Measurements from ENCODE around the gene PLEKHG7. TPM values are rescaled to one million over a fixed set of nuclear protein-coding genes. Genes with fewer than 3 reads are reported as not detected.
"Not testable (repeated sequence)": the region's sequence is repeated elsewhere in the genome, so short reads cannot be mapped to it uniquely, and the experiment has no call there.

The PLEKHG7 gene
- total RNA-seq (2014; rRNA removed): not detected in 2 replicates
- Bru-seq, nascent RNA: percentile 1 among the genes with signal in this experiment
- percentile 2 among the genes with signal in this experiment for BruChase-seq, experiment 1, labeled RNA remaining after a 6-hour chase
- BruChase-seq, experiment 2, labeled RNA remaining after a 2-hour chase: percentile 1 among the genes with signal in this experiment
- long read RNA-seq, partial matches to known transcripts: 0 of 6 reads
- long read RNA-seq, other reads (novel, unspliced or antisense): 6 of 6 reads

GRCh38 chr12:92702754-92703679 lies at the start of gene PLEKHG7:
Gene PLEKHG7, plus strand, starts transcription at chr12:92702989. Its CDS starts 3,643 bp downstream, at chr12:92706632.
- ATAC-seq (no peak), DNase-seq (no peak)
- TF ChIP-seq CTCF (conservative IDR thresholded peaks at IDR 0.05; ENCODE audit: low read depth, low read length) (no peak), EZH2phosphoT487 (IDR thresholded peaks at IDR 0.05; ENCODE audit: borderline replicate concordance, low read length) (no peak), EZH2 (IDR thresholded peaks at IDR 0.05; ENCODE audit: low read length, unreplicated experiment) (no peak)
- Histone ChIP-seq H3K36me3 (ENCODE audit: low read depth, low read length) (no peaks in the 10 kb centered on the region), H3F3A (ENCODE audit: low read length, unreplicated experiment) (no peaks in the 10 kb centered on the region), H3K9me3 (ENCODE audit: low read length) (no peaks in the 10 kb centered on the region), H3K27ac (ENCODE audit: low read length) (no peak within 1 kb of the TSS), H3K9me2 (replicated peaks; ENCODE audit: low read length) (no peaks in the 10 kb centered on the region), H2AFZ (ENCODE audit: low read length) (peak within 1 kb of the TSS; percentile 36; the same call in 1 of the 2 replicates), H3K4me2 (ENCODE audit: low read length) (peak within 1 kb of the TSS; percentile 65), H3K4me3 (ENCODE audit: low read length) (peak within 1 kb of the TSS; percentile 20; the same call in 1 of the 2 replicates), H3K27me3 (ENCODE audit: low read length) (no peaks in the 10 kb centered on the region), H3K4me1 (ENCODE audit: insufficient read depth, low read length) (no peaks in the 10 kb centered on the region), H3K79me2 (ENCODE audit: low read length) (no peaks in the 10 kb centered on the region), H4K20me1 (ENCODE audit: low read length) (no peaks in the 10 kb centered on the region), H3K9ac (ENCODE audit: low read length) (no peak within 1 kb of the TSS)
- CTCF ChIA-PET: no interaction called here
- intact Hi-C loops (cut with micrococcal nuclease): no loop called here
- BruUV-seq (replicated peaks): no TSS peak
- POLR2A ChIA-PET (ENCODE audit: unreplicated experiment): no interaction called here

GRCh38 chr12:92654256-92654655 lies 48.5 kb upstream of the PLEKHG7 start:
- H3K4me2 ChIP-seq (ENCODE audit: low read length); H3K27ac ChIP-seq (ENCODE audit: low read length); H3K4me3 ChIP-seq (ENCODE audit: low read length); H4K20me1 ChIP-seq (ENCODE audit: low read length); H3K9me3 ChIP-seq (ENCODE audit: low read length); H3F3A ChIP-seq (ENCODE audit: low read length, unreplicated experiment); CTCF ChIA-PET; H3K36me3 ChIP-seq (ENCODE audit: low read depth, low read length); DNase-seq; intact Hi-C loops (cut with micrococcal nuclease); H3K9ac ChIP-seq (ENCODE audit: low read length); ATAC-seq; H3K27me3 ChIP-seq (ENCODE audit: low read length); H3K4me1 ChIP-seq (ENCODE audit: insufficient read depth, low read length); H2AFZ ChIP-seq (ENCODE audit: low read length); POLR2A ChIA-PET (ENCODE audit: unreplicated experiment); BruUV-seq (replicated peaks); H3K9me2 ChIP-seq (replicated peaks; ENCODE audit: low read length); H3K79me2 ChIP-seq (ENCODE audit: low read length): not testable (repeated sequence)

- ChIA-PET CTCF (no interaction called here), POLR2A (ENCODE audit: unreplicated experiment) (no interaction called here)
- no peak for ATAC-seq
- TF ChIP-seq EZH2 (IDR thresholded peaks at IDR 0.05; ENCODE audit: low read length, unreplicated experiment) (no peak), EZH2phosphoT487 (IDR thresholded peaks at IDR 0.05; ENCODE audit: borderline replicate concordance, low read length) (no peak), CTCF (conservative IDR thresholded peaks at IDR 0.05; ENCODE audit: low read depth, low read length) (no peak)
- intact Hi-C loops (cut with micrococcal nuclease): no loop called here
- BruUV-seq (replicated peaks): no TSS peak
- H3K9me3 ChIP-seq (ENCODE audit: low read length): no peaks in the 10 kb centered on the region
- no peak overlapping the region for H3K27ac ChIP-seq (ENCODE audit: low read length)
- no peaks in the 10 kb centered on the region for H3K4me1 ChIP-seq (ENCODE audit: insufficient read depth, low read length)
- H3K4me2 ChIP-seq (ENCODE audit: low read length): no peak overlapping the region
- no peaks in the 10 kb centered on the region for H3F3A ChIP-seq (ENCODE audit: low read length, unreplicated experiment)
- no peaks in the 10 kb centered on the region for H3K79me2 ChIP-seq (ENCODE audit: low read length)
- no peaks in the 10 kb centered on the region for H3K27me3 ChIP-seq (ENCODE audit: low read length)
- H4K20me1 ChIP-seq (ENCODE audit: low read length): no peaks in the 10 kb centered on the region
- no peak for DNase-seq
- H3K9ac ChIP-seq (ENCODE audit: low read length): no peak overlapping the region
- H2AFZ ChIP-seq (ENCODE audit: low read length): no peak overlapping the region
- H3K4me3 ChIP-seq (ENCODE audit: low read length): no peak overlapping the region
- H3K9me2 ChIP-seq (replicated peaks; ENCODE audit: low read length): no peaks in the 10 kb centered on the region
- no peaks in the 10 kb centered on the region for H3K36me3 ChIP-seq (ENCODE audit: low read depth, low read length)
Observed at GRCh38 chr12:92654929-92655328, 47.9 kb upstream of the PLEKHG7 start.

All from PC-3 (cell line).